HEK293 (cell line): ENCODE results near the gene CLMN.

ENCODE experiments used
- CTCF ChIP-seq: fragments of 450-650 bp; formaldehyde crosslinking; IDR thresholded peaks from 2 replicates; pipeline ENCODE4 v1.5.1; 2016; ENCODE audit warnings: missing biosample characterization, missing genetic modification characterization
- KLF9 ChIP-seq: fragments of 450-650 bp; formaldehyde crosslinking; IDR thresholded peaks from 2 replicates; pipeline ENCODE4 v1.5.1; 2016; ENCODE audit warnings: missing biosample characterization, missing genetic modification characterization, low read depth
- RBAK ChIP-seq: fragments of 450-650 bp; formaldehyde crosslinking; IDR thresholded peaks from 2 replicates; pipeline ENCODE4 v1.5.1; 2016; ENCODE audit warnings: missing biosample characterization, missing genetic modification characterization
- ZNF157 ChIP-seq: fragments of 450-650 bp; formaldehyde crosslinking; IDR thresholded peaks from 2 replicates; pipeline ENCODE4 v1.5.1; 2016; ENCODE audit warnings: missing biosample characterization, missing genetic modification characterization
- ZNF274 ChIP-seq, 2 experiments: fragments of 200-500 bp in 1 of 2; fragments of 450-650 bp in 1 of 2; sonication (Bioruptor generic) in 1 of 2; formaldehyde crosslinking in 1 of 2; IDR thresholded peaks; 2 replicates each; pipeline versions ENCODE4 v1.5.1 to v1.6.1; 2014 to 2016; ENCODE audit warnings: borderline replicate concordance in 1 of 2, inconsistent platforms in 1 of 2, low read length in 1 of 2, missing biosample characterization in 1 of 2, missing genetic modification characterization in 1 of 2
- ZNF350 ChIP-seq: fragments of 450-650 bp; formaldehyde crosslinking; IDR thresholded peaks from 2 replicates; pipeline ENCODE4 v1.5.0; 2017; ENCODE audit warnings: missing biosample characterization, mild to moderate bottlenecking, missing genetic modification characterization
- ZSCAN30 ChIP-seq: fragments of 450-650 bp; IDR thresholded peaks from 2 replicates; pipeline ENCODE4 v1.5.1; 2018; ENCODE audit warnings: missing biosample characterization, mild to moderate bottlenecking, missing genetic modification characterization, moderate library complexity

DNA sequence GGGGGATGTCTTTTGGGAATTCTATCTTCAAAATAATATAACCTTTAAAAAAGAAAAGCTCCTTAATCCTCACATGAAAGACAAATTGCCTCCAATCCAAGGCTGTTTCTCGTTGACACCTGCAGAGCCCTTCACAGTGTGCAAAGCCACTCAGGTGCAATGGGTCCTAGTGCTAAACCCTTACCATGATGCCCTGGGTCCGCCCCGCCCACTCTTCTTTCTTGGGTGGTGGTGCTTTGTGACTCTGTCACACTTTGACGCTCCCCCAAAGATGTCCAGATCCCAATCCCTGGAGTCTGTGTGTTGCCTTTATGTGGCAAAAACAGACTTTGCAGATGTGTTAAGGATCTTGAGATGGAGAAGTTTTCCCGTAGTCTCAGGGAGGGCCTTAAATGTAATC, 29.7 kb downstream of the CLMN start:
- TF ChIP-seq CTCF (tag by site-specific recombination) (no peak), RBAK (tag by site-specific recombination) (no peak), ZSCAN30 (tag by site-specific recombination) (no peak), ZNF350 (tag by site-specific recombination) (no peak), ZNF157 (tag by site-specific recombination) (no peak), ZNF274 (IDR thresholded peaks at IDR 0.05; ENCODE audit: low read length) (no peak), ZNF274 (tag by site-specific recombination; IDR thresholded peaks at IDR 0.05; ENCODE audit: borderline replicate concordance) (no peak), KLF9 (tag by site-specific recombination) (no peak)
